Activated CD8-positive, alpha-beta memory T cell treated with anti-CD3 and anti-CD28 coated beads for 48 hours (primary cell): Measurements from ENCODE around the gene OR2T6.
"Not testable (repeated sequence)": the region's sequence is repeated elsewhere in the genome, so short reads cannot be mapped to it uniquely, and the experiment has no call there.

ENCODE experiments used
- DNase-seq, 3 experiments: peaks; one replicate each; pipeline ENCODE4 v3.0.0-alpha.2; 2020; ENCODE audit warnings: low read depth in 2 of 3, low spot score in 2 of 3

Gene OR2T6, protein sequence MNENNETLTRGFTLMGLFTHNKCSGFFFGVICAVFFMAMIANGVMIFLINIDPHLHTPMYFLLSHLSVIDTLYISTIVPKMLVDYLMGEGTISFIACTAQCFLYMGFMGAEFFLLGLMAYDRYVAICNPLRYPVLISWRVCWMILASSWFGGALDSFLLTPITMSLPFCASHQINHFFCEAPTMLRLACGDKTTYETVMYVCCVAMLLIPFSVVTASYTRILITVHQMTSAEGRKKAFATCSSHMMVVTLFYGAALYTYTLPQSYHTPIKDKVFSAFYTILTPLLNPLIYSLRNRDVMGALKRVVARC

DNA sequence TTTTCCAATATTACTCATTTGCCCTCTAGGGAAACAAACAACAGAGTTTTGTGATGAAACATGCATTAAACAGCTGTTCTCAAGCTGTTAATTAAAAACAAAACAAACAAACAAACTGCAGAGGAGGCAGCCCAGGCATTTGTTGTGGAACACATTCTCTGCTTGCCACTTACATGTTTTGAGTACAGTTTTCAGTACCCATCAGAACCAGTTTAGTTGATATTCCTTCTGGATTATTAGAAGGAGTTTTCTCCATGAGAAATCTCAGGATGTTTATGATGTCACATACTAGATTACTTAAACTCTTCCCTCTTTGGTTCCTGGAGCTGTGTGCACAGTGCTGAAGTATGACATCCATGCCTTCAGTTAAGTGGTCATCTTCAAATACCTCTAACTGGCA is at the start of gene OR2T6:
TSS of gene OR2T6 (plus strand) at position 301 of the 400 bp plus-strand sequence. CDS start 11,863 bp downstream, outside the sequence.
- no peak for DNase-seq

DNA sequence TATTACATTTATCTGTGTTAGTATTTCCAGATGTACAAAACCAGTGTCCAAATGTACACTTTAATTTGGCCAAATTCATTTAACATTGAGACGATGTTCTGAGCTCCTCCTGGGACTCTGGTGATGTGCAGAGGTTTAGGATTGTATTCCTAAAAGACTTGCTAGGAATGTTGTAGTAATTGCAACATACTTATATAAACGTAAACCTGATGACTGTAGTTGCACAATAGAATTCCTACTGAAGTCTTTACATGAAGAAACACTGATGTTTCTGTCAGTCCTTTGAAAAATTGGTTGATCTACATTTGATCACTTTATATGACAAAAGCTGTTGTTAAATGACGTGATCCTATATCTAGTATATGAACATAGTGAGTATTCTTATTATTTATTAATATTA is 32.1 kb upstream of the OR2T6 start:
- no peak for DNase-seq

DNA sequence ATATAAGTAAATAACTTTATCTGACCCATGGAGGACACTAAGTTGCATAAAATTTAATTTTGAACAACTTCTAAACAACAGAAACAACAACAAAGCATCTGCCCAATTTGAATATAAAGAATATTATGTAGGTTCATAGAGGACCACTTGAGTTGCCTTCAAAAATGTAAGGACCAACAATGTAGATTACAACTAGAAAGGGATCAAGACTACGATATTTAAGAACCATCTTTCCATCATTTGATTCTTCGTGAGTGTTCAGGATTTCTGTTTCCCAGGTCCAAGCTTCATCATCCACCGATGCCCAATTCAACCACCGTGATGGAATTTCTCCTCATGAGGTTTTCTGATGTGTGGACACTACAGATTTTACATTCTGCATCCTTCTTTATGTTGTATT is 27.1 kb upstream of the OR2T6 start, which contains the start of gene OR14C36:
TSS of gene OR14C36 (plus strand) at position 301 of the 400 bp plus-strand sequence. CDS start at position 301, 0 bp downstream.
- no peak for DNase-seq

DNA sequence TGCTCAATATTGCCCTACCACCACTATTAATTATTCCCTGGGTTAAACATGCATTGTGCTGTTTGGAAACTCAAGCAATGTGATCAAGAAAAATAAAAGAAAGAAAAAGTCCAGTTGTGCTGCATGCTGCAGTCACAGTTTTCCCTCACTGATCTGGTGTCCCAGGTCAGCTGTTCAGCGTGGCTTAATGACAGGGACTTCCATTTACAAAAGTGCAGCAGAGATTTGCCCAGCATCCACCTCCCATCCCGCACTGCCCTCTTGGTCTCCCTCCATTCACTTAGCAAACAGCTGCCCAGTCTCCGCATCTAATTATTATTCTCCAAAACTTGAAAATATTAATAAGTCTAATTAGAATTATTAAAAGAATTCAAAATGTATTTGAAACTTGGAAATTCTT is 16.1 kb upstream of the OR2T6 start:
- no peak for DNase-seq

DNA sequence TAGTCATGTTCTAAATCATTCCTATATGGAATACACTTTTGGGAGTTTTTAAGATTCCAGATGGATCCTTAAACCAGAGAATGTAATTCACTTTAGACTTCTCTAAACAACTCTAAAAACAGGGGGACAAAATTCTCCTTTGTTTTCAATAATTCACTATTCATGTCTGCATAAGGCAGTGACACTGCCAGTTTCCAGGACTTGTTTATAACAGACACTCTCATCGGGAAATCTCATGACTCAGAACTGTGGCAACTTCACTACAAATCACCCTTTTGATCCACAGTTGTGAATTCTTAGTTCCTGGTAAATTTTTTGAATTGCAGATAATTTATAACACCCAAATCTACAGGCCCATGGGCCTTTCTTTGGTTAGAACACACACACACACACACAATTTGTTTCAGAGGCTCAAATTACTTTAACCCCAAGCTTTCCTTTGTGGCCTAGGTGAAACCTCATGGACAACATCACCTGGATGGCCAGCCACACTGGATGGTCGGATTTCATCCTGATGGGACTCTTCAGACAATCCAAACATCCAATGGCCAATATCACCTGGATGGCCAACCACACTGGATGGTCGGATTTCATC is 14.3 kb upstream of the OR2T6 start, which contains the start of gene OR2T4:
TSS of gene OR2T4 (plus strand) at position 545 of the 595 bp plus-strand sequence. CDS start at position 545, 0 bp downstream.
- no peak for DNase-seq

DNA sequence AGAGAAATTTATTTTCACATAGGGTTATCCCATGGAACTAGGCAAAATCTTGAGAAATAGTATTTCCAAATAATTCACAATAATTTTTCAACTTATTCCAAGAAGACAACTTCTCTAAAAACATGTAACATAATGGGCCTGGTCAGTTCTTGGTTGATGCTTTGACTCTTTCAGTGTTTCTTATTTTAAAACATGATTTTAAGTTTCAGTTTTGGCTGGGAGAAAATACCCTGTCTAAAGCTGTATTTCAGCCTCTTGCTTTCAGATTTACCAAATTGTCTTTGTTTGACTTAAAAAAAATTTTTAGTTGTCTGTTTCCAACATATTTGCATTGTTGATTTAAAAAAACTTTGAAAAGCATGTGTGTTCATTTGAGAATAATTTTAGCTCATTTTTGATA is 8.9 kb upstream of the OR2T6 start:
- DNase-seq, result no peak

DNA sequence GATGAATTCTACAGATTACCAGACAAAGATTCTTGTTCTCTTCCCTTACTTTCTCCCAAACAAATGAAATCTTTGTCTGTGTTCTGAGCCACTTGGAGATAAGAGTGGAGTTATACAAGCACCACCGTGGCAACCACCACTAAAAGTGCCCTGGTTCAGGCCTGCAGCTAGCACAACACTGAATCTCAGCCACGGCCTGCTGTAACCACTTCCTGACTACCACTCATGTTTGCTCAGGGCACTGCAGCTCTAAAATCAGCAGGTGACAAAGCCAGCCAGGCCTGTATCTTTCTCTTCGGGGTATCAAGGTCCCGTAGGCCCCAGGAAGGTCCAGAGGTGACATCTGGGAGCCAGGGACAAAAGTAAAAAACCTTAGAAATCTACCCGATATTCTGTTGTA is 3.2 kb upstream of the OR2T6 start:
- no peak for DNase-seq

DNA sequence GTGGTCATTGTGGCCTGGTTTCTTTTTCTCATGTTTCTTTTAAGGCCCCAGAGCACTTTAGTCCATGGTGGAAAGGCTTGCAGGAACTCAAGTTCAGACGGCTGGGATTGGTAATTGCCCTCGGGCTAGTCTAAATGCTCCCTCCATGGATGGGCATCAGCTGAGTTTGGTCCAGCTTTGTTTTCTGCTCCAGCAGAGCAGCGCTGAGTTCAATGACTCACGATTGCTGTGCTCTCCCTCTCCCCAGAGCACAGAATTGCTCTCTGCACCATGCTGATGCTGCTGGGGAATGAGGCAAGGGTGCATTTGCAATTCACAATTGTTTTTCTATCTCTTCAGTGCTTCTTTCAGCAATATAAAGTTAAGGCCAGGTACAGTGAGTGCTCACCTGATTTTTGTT is 1.8 kb upstream of the OR2T6 start:
- DNase-seq, result no peak

DNA sequence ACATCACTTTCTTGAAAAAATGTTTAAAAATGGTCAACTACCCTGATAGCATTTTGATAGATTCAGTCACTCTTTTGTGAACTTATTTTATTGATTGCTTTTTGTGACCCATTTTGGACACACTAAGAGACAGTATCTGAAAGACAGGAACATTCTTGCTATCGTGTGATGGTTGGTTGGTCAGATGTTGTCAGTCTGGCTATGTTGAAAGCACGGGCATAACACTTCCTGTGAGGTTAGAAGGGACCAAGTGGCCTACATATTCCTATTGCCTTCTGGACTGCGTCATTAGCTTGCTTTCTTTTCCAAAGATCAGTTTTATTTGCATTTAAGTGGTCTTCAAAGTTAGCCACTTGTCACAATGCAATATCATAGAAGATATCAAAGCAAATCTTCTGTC is 1.4 kb downstream of the OR2T6 start:
- DNase-seq, result no peak

DNA sequence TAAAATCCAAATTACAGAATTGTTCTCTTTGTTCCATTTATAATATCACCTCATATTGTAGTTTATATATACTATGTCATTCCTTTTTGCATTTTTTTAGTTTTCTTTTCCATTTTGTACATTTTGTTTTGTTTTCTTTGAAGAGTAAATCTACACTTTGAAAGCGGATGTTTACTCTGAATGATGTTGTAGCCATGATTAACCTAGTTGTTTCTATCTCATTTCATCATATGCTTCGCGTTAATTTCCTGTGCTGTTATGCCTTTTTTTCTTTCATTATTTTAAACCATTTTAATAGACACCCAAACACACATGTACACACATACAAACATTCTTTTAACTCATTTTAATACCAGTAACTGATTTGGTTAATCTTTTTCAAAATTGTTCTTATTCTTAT is 5.3 kb downstream of the OR2T6 start:
- no peak for DNase-seq

DNA sequence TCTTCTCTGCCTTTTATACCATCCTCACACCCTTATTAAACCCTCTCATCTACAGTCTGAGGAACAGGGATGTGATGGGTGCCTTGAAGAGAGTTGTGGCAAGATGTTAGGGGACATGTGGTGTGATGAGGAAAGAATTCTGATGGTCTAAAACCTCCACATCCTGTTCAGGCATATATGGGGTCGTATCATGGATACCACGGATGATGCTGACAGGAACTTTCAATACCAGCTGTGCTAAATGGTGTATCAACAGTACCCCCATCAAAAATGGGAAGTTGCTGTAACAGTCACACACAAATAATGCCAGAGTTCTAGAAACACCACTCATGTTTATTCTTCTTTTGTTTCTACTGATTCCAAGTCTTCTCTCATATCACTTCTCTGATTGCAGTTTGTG is 12.9 kb downstream of the OR2T6 start:
- no peak for DNase-seq

DNA sequence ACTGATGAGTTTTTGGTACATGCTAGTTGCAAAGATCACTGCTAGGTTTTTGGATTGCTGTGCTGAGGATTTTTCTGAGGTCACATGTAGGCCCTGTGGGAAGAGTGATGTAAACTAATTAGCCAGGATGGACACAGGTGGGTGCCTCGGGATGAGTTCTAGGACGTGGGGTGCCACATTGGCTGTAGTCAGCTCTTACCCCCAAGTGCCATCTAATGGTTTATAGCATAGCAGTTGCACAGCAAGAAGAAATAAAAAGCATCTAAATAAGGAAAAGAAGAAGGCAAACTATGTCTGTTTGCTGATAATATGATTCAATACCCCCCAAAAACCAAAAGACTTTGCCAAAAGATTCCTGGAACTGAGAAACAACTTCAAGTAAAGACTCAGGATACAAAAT is 17.5 kb downstream of the OR2T6 start:
- no peak for DNase-seq

DNA sequence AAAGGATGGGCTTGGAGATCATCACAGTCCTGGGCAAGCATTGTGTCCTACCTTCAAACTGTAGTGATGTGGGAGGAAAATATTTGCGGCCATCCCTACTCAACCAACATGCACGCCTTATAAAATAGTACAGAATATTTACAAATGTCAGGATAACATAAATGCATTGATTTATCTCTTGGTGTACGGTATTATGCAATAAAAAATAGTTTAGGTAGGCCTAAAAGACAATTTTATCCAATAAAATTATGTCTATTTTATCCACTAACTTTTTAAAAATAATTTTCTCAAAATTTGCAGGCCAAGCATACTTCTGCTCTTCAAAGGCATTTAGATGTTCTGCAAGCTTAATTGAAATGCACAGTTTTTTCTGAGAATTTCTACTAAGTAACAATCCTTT is 27.2 kb downstream of the OR2T6 start, which contains the start of gene OR2T1:
TSS of gene OR2T1 (plus strand) at position 301 of the 400 bp plus-strand sequence. CDS start 3,100 bp downstream, outside the sequence.
- DNase-seq, result no peak

DNA sequence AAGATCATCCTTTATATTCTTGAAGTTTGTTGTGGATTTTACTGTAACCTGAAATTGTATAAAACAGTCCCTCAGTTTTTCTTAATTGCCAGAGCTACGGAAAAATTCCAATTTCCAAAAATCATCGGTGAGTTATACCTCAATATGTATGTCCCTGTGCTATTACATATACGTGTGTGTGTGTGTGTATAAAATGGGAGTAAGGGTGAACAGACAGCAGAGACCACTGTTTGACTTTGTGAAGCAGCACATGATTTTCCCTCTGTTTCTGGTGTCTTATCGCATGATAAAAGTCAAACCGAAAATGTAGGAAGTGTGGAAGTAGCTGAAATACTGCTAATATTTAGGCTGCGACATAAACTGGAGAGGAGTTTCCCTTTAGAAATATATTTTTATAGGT is 28.5 kb downstream of the OR2T6 start:
- DNase-seq, result no peak

DNA sequence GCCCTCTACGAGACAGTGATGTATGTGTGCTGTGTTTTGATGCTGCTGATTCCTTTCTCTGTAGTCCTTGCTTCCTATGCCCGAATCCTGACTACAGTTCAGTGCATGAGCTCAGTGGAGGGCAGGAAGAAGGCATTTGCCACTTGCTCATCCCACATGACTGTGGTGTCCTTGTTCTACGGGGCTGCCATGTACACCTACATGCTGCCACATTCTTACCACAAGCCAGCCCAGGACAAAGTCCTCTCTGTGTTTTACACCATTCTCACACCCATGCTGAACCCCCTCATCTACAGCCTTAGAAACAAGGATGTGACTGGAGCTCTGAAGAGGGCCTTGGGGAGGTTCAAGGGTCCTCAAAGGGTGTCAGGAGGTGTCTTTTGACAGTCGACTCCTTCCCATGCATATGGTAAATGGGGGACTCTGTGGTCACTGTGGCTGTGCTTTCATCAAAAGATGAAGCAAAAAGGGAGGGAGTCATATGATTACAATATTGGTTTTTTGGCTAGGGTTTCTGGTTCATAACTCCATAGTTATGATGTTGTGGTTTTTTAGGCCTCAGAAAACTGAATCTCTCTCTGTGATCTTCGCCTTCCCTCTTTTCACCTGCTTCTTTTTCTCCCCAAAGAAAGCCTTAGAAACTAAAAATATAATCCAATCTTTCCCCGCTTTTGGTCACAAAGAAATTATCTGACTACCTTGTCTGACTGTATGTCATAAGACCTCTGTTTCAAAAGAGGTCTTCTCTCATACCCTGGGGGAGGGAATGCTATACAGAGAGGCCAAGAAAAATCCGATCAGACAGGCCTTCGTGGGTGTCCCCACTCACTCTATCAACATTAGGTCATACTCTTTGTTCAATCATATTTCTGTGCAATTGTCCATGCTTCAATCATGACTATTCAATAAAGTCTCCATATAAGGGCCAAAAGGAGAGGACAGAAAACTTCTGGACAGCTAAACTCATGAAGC is 31.5 kb downstream of the OR2T6 start:
- DNase-seq, result no peak

DNA sequence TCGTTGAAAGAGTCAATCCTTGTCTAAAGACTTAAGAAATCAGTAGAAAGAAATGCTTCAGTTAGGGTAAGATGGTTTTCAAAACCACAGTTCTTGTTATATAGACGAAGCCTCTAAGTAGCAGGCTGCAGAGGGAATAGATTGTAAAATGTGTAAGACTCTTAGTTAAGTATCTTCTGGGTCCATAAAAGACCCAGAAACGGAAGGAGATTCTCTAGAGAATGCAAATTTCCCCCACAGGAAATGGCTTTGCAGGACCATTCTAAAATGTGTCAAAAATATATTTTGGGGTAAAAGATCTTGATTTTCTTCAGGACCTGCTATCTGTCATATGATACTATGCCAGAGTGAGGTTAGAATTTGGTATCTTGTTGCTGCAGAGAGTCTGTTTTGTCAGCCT is 40.7 kb downstream of the OR2T6 start:
- DNase-seq, result no peak

DNA sequence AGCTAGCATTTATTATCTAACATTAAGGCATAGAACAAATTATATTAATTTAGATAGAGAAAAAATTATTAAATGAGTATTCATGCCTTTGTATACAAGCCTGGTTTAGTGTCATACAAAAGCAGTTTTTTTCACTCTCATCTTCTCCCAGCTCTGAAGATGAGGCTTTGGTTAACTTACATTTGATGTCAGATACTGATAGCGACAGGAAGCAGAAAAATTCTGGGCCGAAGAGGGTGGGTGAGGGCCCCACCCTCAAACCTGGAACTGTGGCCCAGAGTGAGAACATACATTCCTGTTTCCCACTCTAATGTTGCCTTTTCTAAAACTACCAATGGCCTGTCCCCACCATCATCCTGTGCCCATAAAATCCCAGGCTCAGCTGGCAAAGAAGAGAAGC is 42.3 kb downstream of the OR2T6 start:
- DNase-seq, result no peak

DNA sequence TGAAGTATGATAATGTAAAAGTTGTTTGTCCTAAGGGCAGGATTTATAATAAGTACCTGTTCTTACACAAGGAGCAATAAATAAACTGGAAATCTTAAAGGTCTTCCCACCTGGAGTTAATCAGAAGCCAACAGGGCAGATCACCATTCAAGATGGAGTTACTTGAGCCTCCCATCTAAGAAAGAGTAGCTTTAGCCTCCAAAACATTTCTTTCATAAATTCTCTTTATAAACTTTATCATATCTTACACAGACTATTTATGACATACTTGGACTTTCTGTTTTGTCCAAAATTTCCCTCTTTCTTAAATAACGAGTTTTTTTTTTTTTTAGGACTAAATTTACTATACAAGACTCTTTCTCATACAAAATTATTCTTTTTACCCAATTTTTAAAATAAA is 45.8 kb downstream of the OR2T6 start:
- DNase-seq, result no peak

DNA sequence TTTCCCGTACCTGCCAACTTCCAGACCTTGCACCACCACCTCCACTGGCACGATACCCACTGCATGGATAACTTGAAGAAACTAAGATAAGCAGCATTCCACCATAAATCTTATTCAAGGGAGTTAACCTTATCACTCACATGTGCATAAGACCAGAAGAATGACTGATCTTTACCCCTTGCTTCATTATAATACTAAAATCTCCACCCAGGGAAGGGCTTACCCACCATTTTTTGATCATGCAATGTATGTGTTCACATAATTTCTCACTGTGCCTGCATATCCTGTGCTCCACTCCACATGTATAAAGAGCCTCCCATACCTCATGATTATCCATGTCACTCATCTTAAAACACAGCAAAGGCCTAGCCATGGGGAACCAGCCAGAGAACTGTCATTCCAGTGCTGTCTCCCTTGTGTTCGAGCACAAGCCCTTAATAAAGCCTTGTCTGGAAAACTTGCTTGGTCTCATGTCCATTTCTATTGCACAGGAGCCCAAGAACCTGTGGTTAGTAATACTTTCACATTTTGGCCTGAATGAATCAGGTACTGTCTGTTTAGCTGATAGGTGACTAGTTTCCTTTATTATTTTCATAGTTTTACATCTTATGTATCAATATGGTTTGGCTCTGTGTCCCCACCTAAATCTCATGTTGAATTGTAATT is 52.1 kb downstream of the OR2T6 start:
- not testable (repeated sequence) for DNase-seq

DNA sequence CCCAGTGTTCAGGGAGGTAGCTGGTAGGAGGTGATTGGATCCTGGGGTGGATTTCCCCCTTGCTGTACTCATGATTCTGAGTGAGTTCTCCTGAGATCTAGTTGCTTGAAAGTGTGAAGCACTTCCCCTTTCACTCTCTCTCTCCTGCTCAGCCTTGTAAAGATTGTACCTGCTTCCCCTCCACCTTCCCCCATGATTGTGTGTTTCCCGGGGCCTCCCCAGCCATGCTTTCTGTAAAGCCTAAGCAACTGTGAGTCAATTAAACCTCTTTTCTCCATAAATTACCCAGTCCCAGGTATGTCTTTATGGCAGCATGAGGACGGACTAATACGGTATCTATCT is 52.6 kb downstream of the OR2T6 start:
- DNase-seq, result not testable (repeated sequence)

DNA sequence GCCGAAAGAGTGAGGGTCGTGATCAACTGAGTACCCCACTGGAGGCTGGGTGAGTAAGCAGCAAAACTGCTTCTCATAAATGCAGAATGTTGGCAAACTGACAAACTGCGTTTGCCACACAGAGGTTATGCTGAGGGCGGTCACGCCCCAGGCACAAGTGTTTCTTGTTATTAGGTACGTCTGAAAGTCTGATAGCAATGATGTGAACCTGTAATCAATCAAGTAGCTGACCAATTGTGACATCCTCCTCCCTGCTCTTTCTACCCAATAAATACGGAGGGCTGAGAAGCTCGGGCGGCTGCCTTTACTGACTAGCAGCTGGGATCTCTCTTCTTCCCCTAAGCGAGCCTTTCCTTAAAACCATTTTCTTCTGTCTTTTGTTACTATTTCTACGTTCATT is 56.1 kb downstream of the OR2T6 start:
- not testable (repeated sequence) for DNase-seq
